ENCODE results near the gene WFIKKN2.

Gene WFIKKN2

GRCh38 chr17:50830352-50830751 lies 5.0 kb upstream of the WFIKKN2 start:
- Mint-ChIP-seq H3K4me3 (peak overlapping the region; percentile 28 to 57 (median 47)), H3K9me3 (peaks cover 2% of the 10 kb centered on the region), H3K27ac (peak overlapping the region; percentile 91 to 97 (median 97)), H3K36me3 (ENCODE audit: low read depth) (no peaks in the 10 kb centered on the region), H3K4me1 (peaks cover 68% of the 10 kb centered on the region), H3K27me3 (ENCODE audit: low read depth) (peaks cover 12% of the 10 kb centered on the region)
- TF ChIP-seq CTCF (IDR thresholded peaks at IDR 0.05; ENCODE audit: unreplicated experiment in 3 of 3) = no peak

GRCh38 chr17:50830994-50831393 lies 4.4 kb upstream of the WFIKKN2 start:
- Mint-ChIP-seq H3K4me3 (peak overlapping the region; percentile 33 to 71 (median 36)), H3K27ac (peak overlapping the region; percentile 91 to 97 (median 97)), H3K27me3 (ENCODE audit: low read depth) (peaks cover 13% of the 10 kb centered on the region), H3K36me3 (ENCODE audit: low read depth) (no peaks in the 10 kb centered on the region), H3K4me1 (peaks cover 71% of the 10 kb centered on the region), H3K9me3 (peaks cover 2% of the 10 kb centered on the region)
- no peak for TF ChIP-seq CTCF (IDR thresholded peaks at IDR 0.05; ENCODE audit: unreplicated experiment in 3 of 3)

GRCh38 chr17:50831471-50831928 lies 3.9 kb upstream of the WFIKKN2 start:
- H3K27me3 Mint-ChIP-seq (ENCODE audit: low read depth) = peaks cover 13% of the 10 kb centered on the region
- H3K36me3 Mint-ChIP-seq (ENCODE audit: low read depth) = no peaks in the 10 kb centered on the region
- peaks cover 2% of the 10 kb centered on the region for H3K9me3 Mint-ChIP-seq
- peak overlapping the region; percentile 91 to 97 (median 97) for H3K27ac Mint-ChIP-seq
- TF ChIP-seq CTCF (IDR thresholded peaks at IDR 0.05; ENCODE audit: unreplicated experiment in 3 of 3) = no peak
- peak overlapping the region; percentile 32 to 66 (median 44) for H3K4me3 Mint-ChIP-seq
- peaks cover 71% of the 10 kb centered on the region for H3K4me1 Mint-ChIP-seq

- Mint-ChIP-seq H3K27ac (peak overlapping the region; percentile 87 to 97 (median 92)), H3K4me1 (peaks cover 71% of the 10 kb centered on the region), H3K4me3 (peak overlapping the region in 1 of 3 experiments; percentile 21), H3K27me3 (ENCODE audit: low read depth) (peaks cover 13% of the 10 kb centered on the region), H3K36me3 (ENCODE audit: low read depth) (no peaks in the 10 kb centered on the region), H3K9me3 (no peaks in the 10 kb centered on the region)
- no peak for TF ChIP-seq CTCF (IDR thresholded peaks at IDR 0.05; ENCODE audit: unreplicated experiment in 3 of 3)
Observed at GRCh38 chr17:50832267-50832863, 3.0 kb upstream of the WFIKKN2 start.

GRCh38 chr17:50832864-50833381 lies 2.5 kb upstream of the WFIKKN2 start:
- TF ChIP-seq CTCF (IDR thresholded peaks at IDR 0.05; ENCODE audit: unreplicated experiment in 3 of 3) = no peak
- Mint-ChIP-seq H3K9me3 (no peaks in the 10 kb centered on the region), H3K4me3 (peak overlapping the region in 2 of 3 experiments; percentile 21 to 68), H3K27ac (peak overlapping the region; percentile 87 to 97 (median 92)), H3K36me3 (ENCODE audit: low read depth) (no peaks in the 10 kb centered on the region), H3K4me1 (peaks cover 71% of the 10 kb centered on the region), H3K27me3 (ENCODE audit: low read depth) (peaks cover 13% of the 10 kb centered on the region)

All from nephron (organoid).